WTC11 (cell line): Measurements from ENCODE around the gene SMARCD1. TPM values are rescaled to one million over a fixed set of nuclear protein-coding genes. Genes with fewer than 3 reads are reported as not detected.

Experiments used
- ATAC-seq: fragments of 200-7000 bp; cut with Tn5 transposase; 2 replicates; pipeline ENCODE4 v1.10.0; 2021; ENCODE audit warnings: mild to moderate bottlenecking, moderate library complexity
- CTCF ChIA-PET: fragments of 300-600 bp; sonication (Branson Sonifier 250); formaldehyde crosslinking; loops from one replicate; lab custom pipeline; 2021; ENCODE audit warnings: antibody characterized with exemption; lab: Charles Lee
- POLR2A ChIA-PET: fragments of 350-600 bp; sonication (Branson Sonifier 250); formaldehyde crosslinking; loops from one replicate; lab custom pipeline; 2021; ENCODE audit warnings: antibody characterized with exemption; lab: Charles Lee
- DNase-seq: peaks from one replicate; pipeline ENCODE4 v3.0.0; 2021; ENCODE audit warnings: low spot score
- H3K27ac Mint-ChIP-seq: 2 replicates; pipeline ENCODE4 v1.8.0; 2021; ENCODE audit warnings: mixed read lengths
- H3K27me3 Mint-ChIP-seq: 2 replicates; pipeline ENCODE4 v1.8.0; 2021; ENCODE audit warnings: low read depth, mild to moderate bottlenecking, moderate library complexity, mixed read lengths
- H3K36me3 Mint-ChIP-seq: 2 replicates; pipeline ENCODE4 v1.8.0; 2021; ENCODE audit warnings: mixed read lengths
- H3K4me1 Mint-ChIP-seq: 2 replicates; pipeline ENCODE4 v1.8.0; 2022; ENCODE audit warnings: mixed read lengths
- H3K4me3 Mint-ChIP-seq: 2 replicates; pipeline ENCODE4 v1.8.0; 2021; ENCODE audit warnings: mild to moderate bottlenecking, moderate library complexity, mixed read lengths
- H3K9me3 Mint-ChIP-seq: 2 replicates; pipeline ENCODE4 v1.8.0; 2021; ENCODE audit warnings: mixed read lengths
- ATF1 ChIP-seq: sonication (generic); formaldehyde crosslinking; IDR thresholded peaks from 2 replicates; pipeline ENCODE4 v1.8.1; 2023; ENCODE audit warnings: mild to moderate bottlenecking, moderate library complexity, missing genetic modification reagents
- ATF3 ChIP-seq: sonication (generic); formaldehyde crosslinking; conservative IDR thresholded peaks from 2 replicates; pipeline ENCODE4 v1.8.1; 2022; ENCODE audit warnings: mild to moderate bottlenecking, missing genetic modification reagents
- CBFB ChIP-seq: sonication (generic); formaldehyde crosslinking; IDR thresholded peaks from 2 replicates; pipeline ENCODE4 v1.8.1; 2022; ENCODE audit warnings: mild to moderate bottlenecking, low read depth, missing genetic modification reagents
- EMX1 ChIP-seq: fragments of 250-450 bp; sonication (Bioruptor Pico); IDR thresholded peaks from 2 replicates; pipeline ENCODE4 v1.8.0; 2021; ENCODE audit warnings: mild to moderate bottlenecking
- ESRRA ChIP-seq: sonication (generic); formaldehyde crosslinking; IDR thresholded peaks from 2 replicates; pipeline ENCODE4 v1.8.1; 2022; ENCODE audit warnings: mild to moderate bottlenecking, missing genetic modification reagents, borderline replicate concordance
- FOXP4 ChIP-seq: sonication (generic); formaldehyde crosslinking; IDR thresholded peaks from 2 replicates; pipeline ENCODE4 v1.8.0; 2022; ENCODE audit warnings: mild to moderate bottlenecking, missing genetic modification reagents
- GABPB1 ChIP-seq: sonication (generic); formaldehyde crosslinking; IDR thresholded peaks from 2 replicates; pipeline ENCODE4 v1.8.1; 2023; ENCODE audit warnings: mild to moderate bottlenecking, missing genetic modification reagents
- GTF2I ChIP-seq: fragments of 250-450 bp; sonication (Bioruptor Pico); conservative IDR thresholded peaks from 2 replicates; pipeline ENCODE4 v1.4.0; 2021; ENCODE audit warnings: mild to moderate bottlenecking
- MAX ChIP-seq: sonication (generic); formaldehyde crosslinking; IDR thresholded peaks from 2 replicates; pipeline ENCODE4 v1.8.0; 2022; ENCODE audit warnings: mild to moderate bottlenecking, missing genetic modification reagents
- NFE2L1 ChIP-seq: sonication (generic); formaldehyde crosslinking; IDR thresholded peaks from 2 replicates; pipeline ENCODE4 v1.8.1; 2023; ENCODE audit warnings: missing genetic modification reagents
- RELA ChIP-seq: sonication (generic); formaldehyde crosslinking; IDR thresholded peaks from 2 replicates; pipeline ENCODE4 v1.8.1; 2022; ENCODE audit warnings: missing genetic modification reagents, mild to moderate bottlenecking, borderline replicate concordance
- SOX15 ChIP-seq: fragments of 250-450 bp; sonication (Bioruptor Pico); IDR thresholded peaks from 2 replicates; pipeline ENCODE4 v1.9.0; 2021; ENCODE audit warnings: mild to moderate bottlenecking
- TEAD1 ChIP-seq: sonication (generic); formaldehyde crosslinking; IDR thresholded peaks from 2 replicates; pipeline ENCODE4 v1.8.0; 2022; ENCODE audit warnings: mild to moderate bottlenecking, missing genetic modification reagents
- USF1 ChIP-seq: sonication (generic); formaldehyde crosslinking; IDR thresholded peaks from 2 replicates; pipeline ENCODE4 v1.8.0; 2022; ENCODE audit warnings: mild to moderate bottlenecking, missing genetic modification reagents
- ZNF121 ChIP-seq: sonication (generic); formaldehyde crosslinking; IDR thresholded peaks from 2 replicates; pipeline ENCODE4 v1.8.0; 2023; ENCODE audit warnings: missing genetic modification reagents
- ZNF219 ChIP-seq: sonication (generic); formaldehyde crosslinking; IDR thresholded peaks from 2 replicates; pipeline ENCODE4 v1.8.0; 2023; ENCODE audit warnings: missing genetic modification reagents, mild to moderate bottlenecking, borderline replicate concordance
- ZNF281 ChIP-seq: sonication (generic); formaldehyde crosslinking; IDR thresholded peaks from 2 replicates; pipeline ENCODE4 v1.8.0; 2023; ENCODE audit warnings: mild to moderate bottlenecking, missing genetic modification reagents
- ZSCAN18 ChIP-seq: fragments of 250-450 bp; sonication (Bioruptor Pico); IDR thresholded peaks from 2 replicates; pipeline ENCODE4 v2.1.2; 2022; ENCODE audit warnings: mild to moderate bottlenecking, moderate library complexity
- total RNA-seq: library from RNA; stranded (reverse); gene quantifications from 3 replicates; pipeline ENCODE4 v1.2.3, GENCODE V29; 2021

The SMARCD1 gene
- total RNA-seq, 1 experiment from 2014 or later, result 165 TPM

- H3K27ac Mint-ChIP-seq, result no peak overlapping the region
- peaks cover 16% of the 10 kb centered on the region for H3K4me1 Mint-ChIP-seq
- ATAC-seq, result no peak
- peaks cover 77% of the 10 kb centered on the region for H3K27me3 Mint-ChIP-seq
- no peak for TF ChIP-seq RELA
- TF ChIP-seq ZNF121 (CRISPR knock-in tag), result 0 out of 2 replicates have a peak, but pooled peaks have one; percentile 44
- ChIA-PET POLR2A (interaction anchor here (0.6 to 1.3 kb wide), 4 partner anchors 8 to 90 kb away, joined by 3 to 4 read pairs (median 3); partner anchors contain the start of gene SMARCD1), CTCF (interaction anchor here (0.6 to 4.6 kb wide), 17 partner anchors 10 to 1944 kb away, joined by 3 to 64 read pairs (median 5); partner anchors contain the start of genes AQP5, RACGAP1, SMARCD1 and TMBIM6)
- peak overlapping the region; percentile 68 for H3K4me3 Mint-ChIP-seq
- H3K36me3 Mint-ChIP-seq, result no peaks in the 10 kb centered on the region
- no peaks in the 10 kb centered on the region for H3K9me3 Mint-ChIP-seq
- DNase-seq, result no peak
Measured at GRCh38 chr12:50049254-50050118, 35.7 kb upstream of the SMARCD1 start.

GRCh38 chr12:50050119-50050385 is 35.1 kb upstream of the SMARCD1 start:
- H3K9me3 Mint-ChIP-seq, result no peaks in the 10 kb centered on the region
- TF ChIP-seq EMX1 (no peak), NFE2L1 (CRISPR knock-in tag) (no peak), ZSCAN18 (CRISPR knock-in tag) (no peak), ZNF219 (CRISPR knock-in tag) (no peak), USF1 (CRISPR knock-in tag) (no peak), GTF2I (CRISPR knock-in tag) (no peak), ATF1 (CRISPR knock-in tag) (no peak)
- no peaks in the 10 kb centered on the region for H3K36me3 Mint-ChIP-seq
- ChIA-PET POLR2A (interaction anchor here (0.6 to 1.3 kb wide), 5 partner anchors 8 to 90 kb away, joined by 3 to 6 read pairs (median 3); partner anchors contain the start of genes RACGAP1 and SMARCD1), CTCF (interaction anchor here (0.6 to 4.6 kb wide), 18 partner anchors 10 to 1943 kb away, joined by 3 to 64 read pairs (median 4); partner anchors contain the start of genes AQP5, RACGAP1, SMARCD1 and TMBIM6)
- peak overlapping the region; percentile 68 for H3K4me3 Mint-ChIP-seq
- peaks cover 79% of the 10 kb centered on the region for H3K27me3 Mint-ChIP-seq
- ATAC-seq, result no peak
- peaks cover 16% of the 10 kb centered on the region for H3K4me1 Mint-ChIP-seq
- H3K27ac Mint-ChIP-seq, result no peak overlapping the region
- DNase-seq, result no peak

GRCh38 chr12:50050410-50051098 is 34.6 kb upstream of the SMARCD1 start:
- Mint-ChIP-seq H3K27ac (no peak overlapping the region), H3K4me3 (peak overlapping the region; percentile 68), H3K27me3 (peaks cover 85% of the 10 kb centered on the region), H3K4me1 (peaks cover 16% of the 10 kb centered on the region), H3K9me3 (no peaks in the 10 kb centered on the region), H3K36me3 (no peaks in the 10 kb centered on the region)
- ChIA-PET CTCF (interaction anchor here (0.6 to 4.6 kb wide), 19 partner anchors 9 to 309 kb away, joined by 3 to 64 read pairs (median 4); partner anchors contain the start of genes AQP5, RACGAP1, SMARCD1 and TMBIM6), POLR2A (interaction anchor here (0.6 to 1.3 kb wide), 4 partner anchors 20 to 91 kb away, joined by 3 to 6 read pairs (median 3); partner anchors contain the start of genes RACGAP1 and SMARCD1)
- TF ChIP-seq ZNF281 (CRISPR knock-in tag) (no peak), SOX15 (no peak), USF1 (CRISPR knock-in tag) (no peak), MAX (peak; percentile 37; the same call in 1 of the 2 replicates), TEAD1 (CRISPR knock-in tag) (no peak), FOXP4 (CRISPR knock-in tag) (0 out of 2 replicates have a peak, but pooled peaks have one; percentile 17), GABPB1 (peak; percentile 69), CBFB (no peak), ESRRA (CRISPR knock-in tag) (no peak), RELA (no peak), ATF3 (CRISPR knock-in tag) (peak; percentile 85)
- ATAC-seq, result peak; percentile 52
- DNase-seq, result peak; percentile 65
